ENCODE measurements around the gene AVPR2. TPM values are rescaled to one million over a fixed set of nuclear protein-coding genes. Genes with fewer than 3 reads are reported as not detected.

Gene AVPR2
- total RNA-seq, result not detected

- no peaks in the 10 kb centered on the region for H3K9me3 Mint-ChIP-seq (ENCODE audit: low read depth)
- no peaks in the 10 kb centered on the region for H3K27me3 Mint-ChIP-seq
- POLR2A ChIA-PET, result no interaction called here
- CTCF ChIA-PET, result no interaction called here
- no peaks in the 10 kb centered on the region for H3K36me3 Mint-ChIP-seq (ENCODE audit: low read depth)
- DNase-seq (no peak), ATAC-seq (no peak)
- intact Hi-C loops (cut with DNase I, micrococcal nuclease), result loop anchor here in 1 of 2 experiments (5.0 kb wide), 2 partner anchors 82 to 142 kb away; partner anchors contain the start of gene PLXNB3
- H3K4me3 Mint-ChIP-seq, result no peak within 1 kb of the TSS
- H3K27ac Mint-ChIP-seq, result peak within 1 kb of the TSS; percentile 37
- peaks cover 36% of the 10 kb centered on the region for H3K4me1 Mint-ChIP-seq
Observed at GRCh38 chrX:153903991-153904957, at the start of gene AVPR2. TSS of gene AVPR2 (plus strand) at chrX:153904673. CDS start at chrX:153905146, 473 bp downstream.

GRCh38 chrX:153854702-153855101, 49.8 kb upstream of the AVPR2 start:
- Mint-ChIP-seq H3K4me1 (peaks cover 6% of the 10 kb centered on the region), H3K27me3 (no peaks in the 10 kb centered on the region), H3K36me3 (ENCODE audit: low read depth) (no peaks in the 10 kb centered on the region), H3K4me3 (no peak overlapping the region), H3K27ac (no peak overlapping the region), H3K9me3 (ENCODE audit: low read depth) (no peaks in the 10 kb centered on the region)
- no peak for ATAC-seq
- no peak for DNase-seq
- intact Hi-C loops (cut with DNase I, micrococcal nuclease), result no loop called here
- ChIA-PET CTCF (no interaction called here), POLR2A (no interaction called here)

GRCh38 chrX:153857348-153857903, 47.0 kb upstream of the AVPR2 start:
- ChIA-PET CTCF (no interaction called here), POLR2A (no interaction called here)
- ATAC-seq (no peak), DNase-seq (no peak)
- intact Hi-C loops (cut with DNase I, micrococcal nuclease), result no loop called here
- Mint-ChIP-seq H3K27me3 (no peaks in the 10 kb centered on the region), H3K4me1 (peaks cover 6% of the 10 kb centered on the region), H3K36me3 (ENCODE audit: low read depth) (no peaks in the 10 kb centered on the region), H3K4me3 (no peak overlapping the region), H3K9me3 (ENCODE audit: low read depth) (no peaks in the 10 kb centered on the region), H3K27ac (no peak overlapping the region)

GRCh38 chrX:153861151-153861550, 43.3 kb upstream of the AVPR2 start:
- Mint-ChIP-seq H3K36me3 (ENCODE audit: low read depth) (no peaks in the 10 kb centered on the region), H3K27me3 (no peaks in the 10 kb centered on the region), H3K4me1 (peaks cover 6% of the 10 kb centered on the region), H3K27ac (no peak overlapping the region), H3K9me3 (ENCODE audit: low read depth) (no peaks in the 10 kb centered on the region), H3K4me3 (no peak overlapping the region)
- POLR2A ChIA-PET, result no interaction called here
- CTCF ChIA-PET, result no interaction called here
- DNase-seq, result no peak
- intact Hi-C loops (cut with DNase I, micrococcal nuclease), result no loop called here
- no peak for ATAC-seq

GRCh38 chrX:153861733-153862310, 42.7 kb upstream of the AVPR2 start:
- peaks cover 6% of the 10 kb centered on the region for H3K4me1 Mint-ChIP-seq
- no peaks in the 10 kb centered on the region for H3K36me3 Mint-ChIP-seq (ENCODE audit: low read depth)
- DNase-seq (no peak), ATAC-seq (no peak)
- ChIA-PET CTCF (no interaction called here), POLR2A (no interaction called here)
- intact Hi-C loops (cut with DNase I, micrococcal nuclease), result no loop called here
- no peaks in the 10 kb centered on the region for H3K9me3 Mint-ChIP-seq (ENCODE audit: low read depth)
- no peak overlapping the region for H3K4me3 Mint-ChIP-seq
- H3K27me3 Mint-ChIP-seq, result no peaks in the 10 kb centered on the region
- H3K27ac Mint-ChIP-seq, result no peak overlapping the region

- intact Hi-C loops (cut with DNase I, micrococcal nuclease), result no loop called here
- POLR2A ChIA-PET, result no interaction called here
- H3K27ac Mint-ChIP-seq, result no peak overlapping the region
- CTCF ChIA-PET, result no interaction called here
- no peak overlapping the region for H3K4me3 Mint-ChIP-seq
- no peaks in the 10 kb centered on the region for H3K36me3 Mint-ChIP-seq (ENCODE audit: low read depth)
- H3K9me3 Mint-ChIP-seq (ENCODE audit: low read depth), result no peaks in the 10 kb centered on the region
- DNase-seq, result no peak
- ATAC-seq, result no peak
- peaks cover 2% of the 10 kb centered on the region for H3K4me1 Mint-ChIP-seq
- no peaks in the 10 kb centered on the region for H3K27me3 Mint-ChIP-seq
Observed at GRCh38 chrX:153862369-153863250, 41.9 kb upstream of the AVPR2 start.

GRCh38 chrX:153863251-153863991, 41.1 kb upstream of the AVPR2 start:
- CTCF ChIA-PET, result no interaction called here
- intact Hi-C loops (cut with DNase I, micrococcal nuclease), result no loop called here
- Mint-ChIP-seq H3K4me3 (no peak overlapping the region), H3K9me3 (ENCODE audit: low read depth) (no peaks in the 10 kb centered on the region), H3K27ac (no peak overlapping the region), H3K36me3 (ENCODE audit: low read depth) (no peaks in the 10 kb centered on the region), H3K4me1 (no peaks in the 10 kb centered on the region), H3K27me3 (no peaks in the 10 kb centered on the region)
- POLR2A ChIA-PET, result no interaction called here
- DNase-seq, result no peak
- ATAC-seq, result no peak

GRCh38 chrX:153864101-153864500, 40.4 kb upstream of the AVPR2 start:
- Mint-ChIP-seq H3K4me1 (no peaks in the 10 kb centered on the region), H3K36me3 (ENCODE audit: low read depth) (no peaks in the 10 kb centered on the region), H3K9me3 (ENCODE audit: low read depth) (no peaks in the 10 kb centered on the region), H3K27ac (no peak overlapping the region), H3K4me3 (no peak overlapping the region), H3K27me3 (no peaks in the 10 kb centered on the region)
- intact Hi-C loops (cut with DNase I, micrococcal nuclease), result no loop called here
- CTCF ChIA-PET, result no interaction called here
- ATAC-seq, result no peak
- POLR2A ChIA-PET, result no interaction called here
- no peak for DNase-seq

GRCh38 chrX:153864561-153865320, 39.7 kb upstream of the AVPR2 start:
- CTCF ChIA-PET, result no interaction called here
- no peak for ATAC-seq
- no peak overlapping the region for H3K4me3 Mint-ChIP-seq
- no peaks in the 10 kb centered on the region for H3K36me3 Mint-ChIP-seq (ENCODE audit: low read depth)
- H3K4me1 Mint-ChIP-seq, result no peaks in the 10 kb centered on the region
- no peak overlapping the region for H3K27ac Mint-ChIP-seq
- no peaks in the 10 kb centered on the region for H3K27me3 Mint-ChIP-seq
- intact Hi-C loops (cut with DNase I, micrococcal nuclease), result no loop called here
- DNase-seq, result no peak
- POLR2A ChIA-PET, result no interaction called here
- no peaks in the 10 kb centered on the region for H3K9me3 Mint-ChIP-seq (ENCODE audit: low read depth)

- no peaks in the 10 kb centered on the region for H3K9me3 Mint-ChIP-seq (ENCODE audit: low read depth)
- no peaks in the 10 kb centered on the region for H3K27me3 Mint-ChIP-seq
- no peak for DNase-seq
- intact Hi-C loops (cut with DNase I, micrococcal nuclease), result no loop called here
- no peaks in the 10 kb centered on the region for H3K36me3 Mint-ChIP-seq (ENCODE audit: low read depth)
- no peak overlapping the region for H3K4me3 Mint-ChIP-seq
- CTCF ChIA-PET, result no interaction called here
- POLR2A ChIA-PET, result no interaction called here
- H3K4me1 Mint-ChIP-seq, result no peaks in the 10 kb centered on the region
- ATAC-seq, result no peak
- no peak overlapping the region for H3K27ac Mint-ChIP-seq
Observed at GRCh38 chrX:153865321-153865580, 39.2 kb upstream of the AVPR2 start.

- intact Hi-C loops (cut with DNase I, micrococcal nuclease), result no loop called here
- ChIA-PET CTCF (no interaction called here), POLR2A (no interaction called here)
- Mint-ChIP-seq H3K4me3 (no peak overlapping the region), H3K27ac (no peak overlapping the region), H3K4me1 (no peaks in the 10 kb centered on the region), H3K27me3 (no peaks in the 10 kb centered on the region), H3K36me3 (ENCODE audit: low read depth) (no peaks in the 10 kb centered on the region), H3K9me3 (ENCODE audit: low read depth) (no peaks in the 10 kb centered on the region)
- ATAC-seq, result no peak
- no peak for DNase-seq
Observed at GRCh38 chrX:153865685-153866084, 38.8 kb upstream of the AVPR2 start.

All from activated CD4-positive, alpha-beta T cell treated with anti-CD3 and anti-CD28 coated beads for 36 hours (primary cell).